Transverse colon (tissue), 1 donor: Measurements from ENCODE around the gene DNAJC8.

Experiments
- EP300 ChIP-seq: sonication (generic); formaldehyde crosslinking; IDR thresholded peaks from one replicate; pipeline ENCODE4 v1.6.1; 2017; ENCODE audit warnings: antibody characterized with exemption, low read depth
- POLR2A ChIP-seq: fragments of 450-650 bp; IDR thresholded peaks from one replicate; pipeline ENCODE4 v1.6.1; 2016; ENCODE audit warnings: antibody characterized with exemption, mild to moderate bottlenecking, moderate library complexity

GRCh38 chr1:28194326-28195035, 38.3 kb downstream of the DNAJC8 start:
- no peak for TF ChIP-seq POLR2A
- TF ChIP-seq EP300: no peak
